ENCODE data around the gene ARHGEF33. TPM values are rescaled to one million over a fixed set of nuclear protein-coding genes. Genes with fewer than 3 reads are reported as not detected.
A peak's percentile ranks its signal among the peaks of the same experiment; 100 is the strongest.

ARHGEF33 gene
- total RNA-seq, 2 donors from 2014 or later = 0.58 TPM; not detected in 1

DNA sequence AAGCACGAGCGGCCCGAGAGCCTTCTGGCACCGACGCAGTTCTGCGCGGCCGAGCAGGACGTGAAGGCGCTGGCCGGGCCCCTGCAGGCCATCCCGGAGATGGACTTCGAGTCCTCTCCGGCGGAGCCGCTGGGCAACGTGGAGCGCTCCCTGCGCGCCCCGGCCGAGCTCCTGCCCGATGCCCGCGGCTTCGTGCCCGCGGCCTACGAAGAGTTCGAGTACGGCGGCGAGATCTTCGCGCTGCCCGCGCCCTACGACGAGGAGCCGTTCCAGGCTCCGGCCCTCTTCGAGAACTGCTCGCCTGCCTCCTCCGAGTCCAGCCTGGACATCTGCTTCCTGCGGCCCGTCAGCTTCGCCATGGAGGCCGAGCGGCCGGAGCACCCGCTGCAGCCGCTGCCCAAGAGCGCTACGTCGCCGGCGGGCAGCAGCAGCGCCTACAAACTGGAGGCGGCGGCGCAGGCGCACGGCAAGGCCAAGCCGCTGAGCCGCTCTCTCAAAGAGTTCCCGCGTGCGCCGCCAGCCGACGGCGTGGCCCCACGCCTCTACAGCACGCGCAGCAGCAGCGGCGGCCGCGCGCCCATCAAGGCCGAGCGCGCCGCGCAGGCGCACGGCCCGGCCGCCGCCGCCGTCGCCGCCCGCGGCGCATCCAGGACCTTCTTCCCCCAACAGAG, 70.4 kb downstream of the ARHGEF33 start:
- Mint-ChIP-seq H3K27ac (no peak overlapping the region), H3K4me1 (no peaks in the 10 kb centered on the region), H3K9me3 (no peaks in the 10 kb centered on the region), H3K27me3 (peaks cover 12% of the 10 kb centered on the region), H3K36me3 (ENCODE audit: low read depth) (no peaks in the 10 kb centered on the region), H3K4me3 (peak overlapping the region; percentile 52)
- peak; percentile 98 for ATAC-seq (replicated peaks)

- H3K27me3 Mint-ChIP-seq = peaks cover 12% of the 10 kb centered on the region
Measured at GRCh38 chr2:38960609-38961320, 71.1 kb downstream of the ARHGEF33 start.

DNA sequence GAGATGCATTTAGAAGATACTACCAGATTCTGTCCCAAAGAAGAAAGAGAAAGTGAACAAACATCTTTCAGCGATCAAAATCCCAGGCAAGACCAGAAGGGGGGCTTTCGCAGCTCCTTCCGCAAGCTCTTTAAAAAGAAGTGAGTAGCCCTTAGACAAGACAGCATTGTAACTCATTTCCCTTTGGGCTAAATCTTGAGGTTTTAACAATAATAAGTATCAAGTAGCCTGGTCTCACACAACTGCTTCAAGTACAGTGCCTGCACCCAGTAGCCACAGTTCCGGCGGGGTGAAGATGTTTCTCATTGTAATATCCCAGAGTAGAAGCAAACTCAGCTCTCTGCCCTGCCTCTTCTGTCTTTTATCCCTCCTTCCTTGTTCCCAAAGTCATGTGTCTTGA, 76.3 kb downstream of the ARHGEF33 start:
- Mint-ChIP-seq H3K27ac (no peak overlapping the region), H3K27me3 (peaks cover 5% of the 10 kb centered on the region), H3K36me3 (ENCODE audit: low read depth) (no peaks in the 10 kb centered on the region), H3K4me3 (no peak overlapping the region), H3K4me1 (no peaks in the 10 kb centered on the region), H3K9me3 (no peaks in the 10 kb centered on the region)
- no peak for ATAC-seq (replicated peaks)

More at GRCh38 chr2:38960609-38961320, 71.1 kb downstream of the ARHGEF33 start:
- H3K9me3 Mint-ChIP-seq = no peaks in the 10 kb centered on the region
- H3K36me3 Mint-ChIP-seq (ENCODE audit: low read depth) = no peaks in the 10 kb centered on the region
- no peaks in the 10 kb centered on the region for H3K4me1 Mint-ChIP-seq
- no peak overlapping the region for H3K27ac Mint-ChIP-seq
- H3K4me3 Mint-ChIP-seq = peak overlapping the region; percentile 52
- peak; percentile 33 for ATAC-seq (replicated peaks)

DNA sequence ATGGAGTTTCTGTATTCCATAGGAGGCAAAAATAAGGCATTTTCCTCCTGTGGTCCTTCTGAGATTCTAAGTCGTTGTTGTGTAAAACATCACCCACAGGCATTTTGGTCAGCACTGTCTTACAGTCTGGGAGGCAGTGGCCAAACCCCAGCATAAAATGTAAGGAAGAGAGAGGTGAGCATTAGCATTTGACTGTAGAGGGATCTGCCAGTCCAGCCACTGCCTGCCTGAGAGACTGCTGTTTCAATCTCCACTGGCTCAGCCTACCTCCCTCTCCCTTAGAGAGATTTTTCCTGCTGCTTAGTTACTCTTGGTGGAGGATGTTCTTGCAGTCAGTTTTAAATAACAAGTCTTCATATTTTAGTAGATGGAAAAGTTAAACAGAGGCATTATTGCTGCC, 77.0 kb downstream of the ARHGEF33 start:
- Mint-ChIP-seq H3K9me3 (no peaks in the 10 kb centered on the region), H3K27me3 (peaks cover 2% of the 10 kb centered on the region), H3K4me3 (no peak overlapping the region), H3K36me3 (ENCODE audit: low read depth) (no peaks in the 10 kb centered on the region), H3K4me1 (no peaks in the 10 kb centered on the region), H3K27ac (no peak overlapping the region)
- no peak for ATAC-seq (replicated peaks)

- Mint-ChIP-seq H3K4me3 (no peak overlapping the region), H3K36me3 (ENCODE audit: low read depth) (no peaks in the 10 kb centered on the region), H3K4me1 (no peaks in the 10 kb centered on the region), H3K27ac (no peak overlapping the region), H3K27me3 (no peaks in the 10 kb centered on the region), H3K9me3 (no peaks in the 10 kb centered on the region)
- ATAC-seq (replicated peaks) = no peak
Measured at GRCh38 chr2:38968021-38968420, 78.3 kb downstream of the ARHGEF33 start.

- no peaks in the 10 kb centered on the region for H3K4me1 Mint-ChIP-seq
- H3K27ac Mint-ChIP-seq = no peak overlapping the region
- no peak overlapping the region for H3K4me3 Mint-ChIP-seq
- no peak for ATAC-seq (replicated peaks)
- H3K27me3 Mint-ChIP-seq = no peaks in the 10 kb centered on the region
- H3K36me3 Mint-ChIP-seq (ENCODE audit: low read depth) = no peaks in the 10 kb centered on the region
- H3K9me3 Mint-ChIP-seq = no peaks in the 10 kb centered on the region
Measured at GRCh38 chr2:38971377-38971776, 81.7 kb downstream of the ARHGEF33 start.

GRCh38 chr2:38973266-38973665, 83.6 kb downstream of the ARHGEF33 start:
- no peaks in the 10 kb centered on the region for H3K36me3 Mint-ChIP-seq (ENCODE audit: low read depth)
- ATAC-seq (replicated peaks) = no peak
- no peak overlapping the region for H3K27ac Mint-ChIP-seq
- H3K4me3 Mint-ChIP-seq = no peak overlapping the region
- no peaks in the 10 kb centered on the region for H3K4me1 Mint-ChIP-seq
- H3K9me3 Mint-ChIP-seq = no peaks in the 10 kb centered on the region
- H3K27me3 Mint-ChIP-seq = no peaks in the 10 kb centered on the region

GRCh38 chr2:38975042-38975441, 85.4 kb downstream of the ARHGEF33 start:
- no peak for ATAC-seq (replicated peaks)

DNA sequence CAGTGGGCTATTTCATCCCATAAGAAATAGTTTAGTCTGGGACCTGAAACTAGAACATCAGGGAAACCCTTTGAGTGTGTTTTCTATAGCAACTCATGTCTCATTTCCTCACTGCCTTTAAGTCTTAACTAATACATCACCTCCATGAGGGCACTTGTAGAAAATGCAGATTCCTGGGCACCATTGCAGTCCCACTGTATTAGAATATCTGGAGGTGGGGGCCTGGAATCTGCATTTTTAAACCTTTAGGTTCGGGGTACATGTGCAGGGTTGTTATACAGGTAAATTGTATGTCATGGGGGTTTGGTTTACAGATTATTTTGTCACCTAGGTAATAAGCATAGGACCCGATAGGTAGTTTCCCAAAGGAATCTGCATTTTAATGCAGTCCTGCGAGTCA, 87.4 kb downstream of the ARHGEF33 start:
- H3K4me1 Mint-ChIP-seq = no peaks in the 10 kb centered on the region
- H3K4me3 Mint-ChIP-seq = no peak overlapping the region
- H3K36me3 Mint-ChIP-seq (ENCODE audit: low read depth) = no peaks in the 10 kb centered on the region
- ATAC-seq (replicated peaks) = no peak
- H3K27me3 Mint-ChIP-seq = no peaks in the 10 kb centered on the region
- H3K9me3 Mint-ChIP-seq = no peaks in the 10 kb centered on the region
- H3K27ac Mint-ChIP-seq = no peak overlapping the region

More at GRCh38 chr2:38975042-38975441, 85.4 kb downstream of the ARHGEF33 start:
- no peaks in the 10 kb centered on the region for H3K27me3 Mint-ChIP-seq
- H3K36me3 Mint-ChIP-seq (ENCODE audit: low read depth) = no peaks in the 10 kb centered on the region
- H3K4me3 Mint-ChIP-seq = no peak overlapping the region
- no peak overlapping the region for H3K27ac Mint-ChIP-seq
- no peaks in the 10 kb centered on the region for H3K9me3 Mint-ChIP-seq
- no peaks in the 10 kb centered on the region for H3K4me1 Mint-ChIP-seq

DNA sequence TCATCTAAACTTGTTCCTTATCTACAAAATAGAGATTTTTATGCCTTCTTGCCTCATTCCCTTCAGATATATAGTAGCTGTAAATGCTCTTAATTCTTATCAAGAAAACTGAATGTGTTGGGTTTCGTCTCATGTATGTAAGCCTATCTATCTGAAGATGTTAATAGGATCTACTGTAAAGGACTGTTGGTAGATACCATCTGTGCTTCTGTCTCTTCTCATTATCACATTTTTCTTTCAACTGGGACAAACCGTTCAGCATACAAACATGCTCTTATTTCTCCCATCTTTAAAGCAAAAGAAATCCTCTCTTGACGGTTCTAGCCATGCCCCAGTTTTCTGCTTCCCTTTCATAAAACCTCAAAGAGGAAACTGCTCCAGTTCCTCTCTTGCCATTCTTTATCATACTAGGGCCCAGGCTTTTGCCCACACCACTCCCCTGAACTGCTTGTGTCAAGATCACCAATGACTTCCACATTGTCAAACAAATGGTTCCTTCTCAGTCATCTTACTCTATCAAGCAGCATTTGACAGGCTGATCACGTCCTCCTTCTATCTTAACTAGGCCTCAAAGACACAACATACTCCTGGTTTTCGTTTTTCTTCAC, 88.7 kb downstream of the ARHGEF33 start:
- no peak overlapping the region for H3K4me3 Mint-ChIP-seq
- no peaks in the 10 kb centered on the region for H3K9me3 Mint-ChIP-seq
- H3K36me3 Mint-ChIP-seq (ENCODE audit: low read depth) = peaks cover 11% of the 10 kb centered on the region
- peak overlapping the region; percentile 3 for H3K27ac Mint-ChIP-seq
- no peak for ATAC-seq (replicated peaks)
- H3K4me1 Mint-ChIP-seq = no peaks in the 10 kb centered on the region
- H3K27me3 Mint-ChIP-seq = no peaks in the 10 kb centered on the region

DNA sequence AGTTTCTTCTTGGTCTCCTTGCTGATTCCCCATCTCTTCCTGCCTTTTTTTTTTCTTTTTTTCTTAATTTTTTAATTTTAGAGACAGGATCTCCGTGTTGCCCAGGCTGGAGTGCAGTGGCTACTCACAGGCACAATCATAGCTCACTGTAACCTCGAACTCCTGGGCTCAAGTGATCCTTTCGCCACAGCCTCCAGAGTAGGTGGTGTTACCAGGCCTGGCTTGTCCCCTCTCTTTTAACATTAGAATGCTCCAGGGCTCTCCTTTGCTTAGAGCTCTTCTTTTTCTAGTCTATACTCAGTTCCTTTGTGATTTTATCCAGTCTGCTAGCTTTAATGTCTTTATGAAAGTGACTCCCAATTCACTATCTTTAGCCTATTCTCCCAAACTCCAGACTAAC, 89.2 kb downstream of the ARHGEF33 start:
- H3K36me3 Mint-ChIP-seq (ENCODE audit: low read depth) = peaks cover 16% of the 10 kb centered on the region
- H3K9me3 Mint-ChIP-seq = no peaks in the 10 kb centered on the region
- peak overlapping the region; percentile 3 for H3K27ac Mint-ChIP-seq
- no peak for ATAC-seq (replicated peaks)
- no peaks in the 10 kb centered on the region for H3K4me1 Mint-ChIP-seq
- no peak overlapping the region for H3K4me3 Mint-ChIP-seq
- H3K27me3 Mint-ChIP-seq = no peaks in the 10 kb centered on the region

- peaks cover 39% of the 10 kb centered on the region for H3K36me3 Mint-ChIP-seq (ENCODE audit: low read depth)
- ATAC-seq (replicated peaks) = no peak
- no peaks in the 10 kb centered on the region for H3K27me3 Mint-ChIP-seq
- no peaks in the 10 kb centered on the region for H3K9me3 Mint-ChIP-seq
- H3K27ac Mint-ChIP-seq = no peak overlapping the region
- H3K4me3 Mint-ChIP-seq = no peak overlapping the region
- H3K4me1 Mint-ChIP-seq = peaks cover 4% of the 10 kb centered on the region
Measured at GRCh38 chr2:38981003-38981669, 91.5 kb downstream of the ARHGEF33 start.

DNA sequence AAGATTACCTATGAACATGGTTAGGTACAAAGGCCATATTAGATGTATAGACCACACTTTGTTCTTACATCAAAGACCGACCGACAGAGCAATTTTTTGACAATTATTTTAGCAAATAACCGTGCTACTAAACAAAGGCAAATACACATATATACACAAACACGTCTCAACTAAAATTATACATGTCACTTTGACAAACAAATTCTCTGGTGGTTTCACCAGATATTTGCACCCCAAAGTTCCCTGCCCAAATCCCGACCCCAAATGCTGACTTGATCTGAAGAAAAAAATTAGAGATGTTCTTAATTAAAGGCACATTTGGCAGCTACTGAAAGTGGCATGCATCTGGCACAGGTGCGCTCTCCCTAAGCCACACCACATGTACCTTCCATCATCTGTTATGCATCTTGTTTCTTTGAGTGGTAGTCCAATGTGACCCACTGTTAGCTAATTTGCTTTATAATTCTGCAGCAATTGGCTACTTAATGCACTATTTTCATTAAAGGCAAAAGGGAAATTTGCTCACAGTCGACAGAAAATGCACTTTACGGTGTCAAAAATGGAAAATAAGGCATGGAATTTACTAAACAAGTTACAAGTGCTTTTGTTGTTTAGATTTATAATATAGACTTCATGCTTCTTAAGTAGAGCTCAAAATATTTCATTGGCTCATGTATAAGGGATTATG, 92.1 kb downstream of the ARHGEF33 start:
- no peaks in the 10 kb centered on the region for H3K27me3 Mint-ChIP-seq
- no peak overlapping the region for H3K4me3 Mint-ChIP-seq
- peaks cover 4% of the 10 kb centered on the region for H3K4me1 Mint-ChIP-seq
- H3K27ac Mint-ChIP-seq = no peak overlapping the region
- no peak for ATAC-seq (replicated peaks)
- no peaks in the 10 kb centered on the region for H3K9me3 Mint-ChIP-seq
- peaks cover 46% of the 10 kb centered on the region for H3K36me3 Mint-ChIP-seq (ENCODE audit: low read depth)

DNA sequence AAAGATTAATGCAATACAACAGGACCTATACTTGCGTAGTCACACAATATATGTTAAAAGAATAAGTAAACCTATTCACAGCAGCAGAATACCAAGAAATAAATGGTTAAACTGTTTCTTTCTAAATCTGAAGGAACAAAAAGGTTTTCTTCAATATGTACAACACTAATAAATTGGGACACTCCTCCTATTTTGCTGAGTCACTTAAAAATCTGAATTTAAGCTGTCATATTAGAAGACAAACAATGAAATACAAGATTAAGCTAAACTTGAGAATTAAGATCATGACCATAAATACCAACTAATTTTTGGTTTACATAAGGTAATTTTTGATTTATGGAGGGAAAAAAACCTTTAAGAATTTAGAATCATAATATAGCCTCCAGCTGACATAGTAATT, 92.8 kb downstream of the ARHGEF33 start:
- peaks cover 4% of the 10 kb centered on the region for H3K4me1 Mint-ChIP-seq
- H3K27ac Mint-ChIP-seq = no peak overlapping the region
- ATAC-seq (replicated peaks) = no peak
- H3K9me3 Mint-ChIP-seq = no peaks in the 10 kb centered on the region
- H3K27me3 Mint-ChIP-seq = no peaks in the 10 kb centered on the region
- no peak overlapping the region for H3K4me3 Mint-ChIP-seq
- H3K36me3 Mint-ChIP-seq (ENCODE audit: low read depth) = peaks cover 52% of the 10 kb centered on the region
